Measurements from ENCODE around the gene NFIB. TPM values are rescaled to one million over a fixed set of nuclear protein-coding genes. Genes with fewer than 3 reads are reported as not detected.

The NFIB gene
- total and polyA plus RNA-seq, 2 donors (not counting 3 experiments of a cell fraction or from before 2014, with no cell fraction given), result 26.4 to 174 TPM

DNA sequence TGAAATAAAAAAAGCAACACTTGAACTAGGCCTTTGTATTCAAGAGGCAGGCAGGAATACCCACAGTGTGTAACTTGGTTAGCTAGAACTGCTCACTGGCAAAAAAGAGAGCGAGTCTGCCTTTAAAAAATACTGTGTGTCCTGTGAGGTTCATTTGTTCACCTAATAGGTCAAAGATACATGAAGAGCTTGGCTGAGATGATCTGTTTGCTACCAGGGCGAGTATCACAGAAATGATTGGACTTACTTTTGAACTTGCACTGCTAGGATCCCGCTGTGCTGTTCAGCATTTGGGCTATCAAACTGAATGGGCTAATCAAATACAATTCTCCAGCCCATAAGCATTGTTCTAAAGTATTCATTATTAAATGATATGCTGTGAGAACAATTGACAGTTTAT, 229.1 kb downstream of the NFIB start:
- Histone ChIP-seq H3K9me1 (replicated peaks; ENCODE audit: control insufficient read depth, extremely low read depth, insufficient read depth, low read length) (no peaks in the 10 kb centered on the region), H3K27ac (ENCODE audit: insufficient read depth, low read depth, low read length) (no peak overlapping the region), H3K36me3 (ENCODE audit: control insufficient read depth in 2 of 2, extremely low read depth in 1 of 2, insufficient read depth in 2 of 2, low read length in 2 of 2) (peaks cover 0 to 4% of the 10 kb centered on the region in 2 experiments), H3K79me2 (ENCODE audit: control insufficient read depth, insufficient read depth, low read length) (no peaks in the 10 kb centered on the region), H4K20me1 (replicated peaks; ENCODE audit: control insufficient read depth, extremely low read depth, insufficient read depth, low read length) (no peaks in the 10 kb centered on the region), H2AFZ (ENCODE audit: low read depth, low read length) (no peak overlapping the region), H3K27me3 (ENCODE audit: control insufficient read depth in 2 of 2, insufficient read depth in 2 of 2, low read length in 2 of 2) (no peaks in the 10 kb centered on the region), H3K9ac (replicated peaks; ENCODE audit: extremely low read depth, insufficient read depth, low read length) (no peak overlapping the region), H3K4me3 (replicated peaks in 1 of 3; ENCODE audit: insufficient read depth in 1 of 3, low read depth in 1 of 3, low read length in 3 of 3) (no peak overlapping the region), H3K4me2 (ENCODE audit: insufficient read depth, low read length) (no peak overlapping the region), H3K4me1 (ENCODE audit: control insufficient read depth, extremely low read depth, insufficient read depth, low read length) (no peaks in the 10 kb centered on the region), H3K9me3 (replicated peaks; ENCODE audit: control insufficient read depth, insufficient read depth, low read length) (no peaks in the 10 kb centered on the region)
- TF ChIP-seq MYC (IDR thresholded peaks at IDR 0.05; ENCODE audit: low read depth, low read length) (no peak), JUN (IDR thresholded peaks at IDR 0.05; ENCODE audit: borderline replicate concordance, insufficient read depth, insufficient read length, low read depth) (no peak), EZH2 (IDR thresholded peaks at IDR 0.05; ENCODE audit: borderline replicate concordance, low read depth, low read length, severe bottlenecking) (no peak), GATA2 (IDR thresholded peaks at IDR 0.05; ENCODE audit: insufficient read depth, insufficient read length, low read depth, low read length) (no peak), POLR2AphosphoS5 (IDR thresholded peaks at IDR 0.05; ENCODE audit: insufficient read depth, low read depth, low read length) (no peak), FOS (IDR thresholded peaks at IDR 0.05; ENCODE audit: borderline replicate concordance, insufficient read depth, low read length) (no peak), POLR2A (IDR thresholded peaks at IDR 0.05; ENCODE audit: low read depth, low read length) (no peak)
- TF ChIP-seq, protein P1, sequence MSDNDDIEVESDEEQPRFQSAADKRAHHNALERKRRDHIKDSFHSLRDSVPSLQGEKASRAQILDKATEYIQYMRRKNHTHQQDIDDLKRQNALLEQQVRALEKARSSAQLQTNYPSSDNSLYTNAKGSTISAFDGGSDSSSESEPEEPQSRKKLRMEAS (IDR thresholded peaks at IDR 0.05; ENCODE audit: insufficient read depth, insufficient read length), result no peak
- TF ChIP-seq, protein P2, sequence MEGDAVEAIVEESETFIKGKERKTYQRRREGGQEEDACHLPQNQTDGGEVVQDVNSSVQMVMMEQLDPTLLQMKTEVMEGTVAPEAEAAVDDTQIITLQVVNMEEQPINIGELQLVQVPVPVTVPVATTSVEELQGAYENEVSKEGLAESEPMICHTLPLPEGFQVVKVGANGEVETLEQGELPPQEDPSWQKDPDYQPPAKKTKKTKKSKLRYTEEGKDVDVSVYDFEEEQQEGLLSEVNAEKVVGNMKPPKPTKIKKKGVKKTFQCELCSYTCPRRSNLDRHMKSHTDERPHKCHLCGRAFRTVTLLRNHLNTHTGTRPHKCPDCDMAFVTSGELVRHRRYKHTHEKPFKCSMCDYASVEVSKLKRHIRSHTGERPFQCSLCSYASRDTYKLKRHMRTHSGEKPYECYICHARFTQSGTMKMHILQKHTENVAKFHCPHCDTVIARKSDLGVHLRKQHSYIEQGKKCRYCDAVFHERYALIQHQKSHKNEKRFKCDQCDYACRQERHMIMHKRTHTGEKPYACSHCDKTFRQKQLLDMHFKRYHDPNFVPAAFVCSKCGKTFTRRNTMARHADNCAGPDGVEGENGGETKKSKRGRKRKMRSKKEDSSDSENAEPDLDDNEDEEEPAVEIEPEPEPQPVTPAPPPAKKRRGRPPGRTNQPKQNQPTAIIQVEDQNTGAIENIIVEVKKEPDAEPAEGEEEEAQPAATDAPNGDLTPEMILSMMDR (IDR thresholded peaks at IDR 0.05; ENCODE audit: extremely low read depth in 1 of 2, insufficient read depth in 1 of 2, low read depth in 1 of 2, low read length in 2 of 2), result no peak
- ChIA-PET CTCF (interaction anchor here (2.1 kb wide), 1 partner anchor 8 kb away, joined by 5 read pairs; no protein-coding TSS in a partner anchor), POLR2A (no interaction called here)
- DNase-seq (ENCODE audit: low read depth, low spot score), result no peak
- dilution Hi-C loops (cut with MboI; ENCODE audit: extremely low pct_ligation_motif_present, low sequenced_read_pairs) (no loop called here), intact Hi-C loops (cut with micrococcal nuclease) (no loop called here)
- BruUV-seq (replicated peaks), result no TSS peak
- no peak for FAIRE-seq

All from endothelial cell of umbilical vein (primary cell).